ENCODE data around the gene IFNK. TPM values are rescaled to one million over a fixed set of nuclear protein-coding genes. Genes with fewer than 3 reads are reported as not detected.

IFNK gene
- total RNA-seq, 2 experiments from 2014 or later = not detected

- H3K4me3 Mint-ChIP-seq = no peak overlapping the region
- ChIA-PET POLR2A (no interaction called here), CTCF (no interaction called here)
- no peaks in the 10 kb centered on the region for H3K4me1 Mint-ChIP-seq (ENCODE audit: low read depth)
- TF ChIP-seq CTCF (IDR thresholded peaks at IDR 0.05) = no peak
- no peaks in the 10 kb centered on the region for H3K9me3 ChIP-seq (ENCODE audit: control insufficient read depth in 1 of 2, insufficient read depth in 1 of 2, low read length in 2 of 2)
- no peaks in the 10 kb centered on the region for H3K9me3 Mint-ChIP-seq
- H3K27me3 Mint-ChIP-seq = no peaks in the 10 kb centered on the region
- intact Hi-C loops (cut with DNase I, micrococcal nuclease) = loop anchor here in 1 of 2 experiments (5.0 kb wide), 1 partner anchor 45 kb away; no protein-coding TSS in a partner anchor
- no peaks in the 10 kb centered on the region for H3K4me1 ChIP-seq (ENCODE audit: insufficient read depth, low read length)
- H3K4me3 ChIP-seq (ENCODE audit: low read length) = no peak overlapping the region
- peaks cover 2% of the 10 kb centered on the region for H3K36me3 ChIP-seq (ENCODE audit: insufficient read depth, low read length)
- H3K27ac Mint-ChIP-seq = no peak overlapping the region
- no peaks in the 10 kb centered on the region for H3K27me3 ChIP-seq (ENCODE audit: control insufficient read depth in 1 of 2, insufficient read depth in 2 of 2, low read length in 2 of 2)
- ATAC-seq (ENCODE audit: poor library complexity) (no peak), DNase-seq (no peak)
- H3K36me3 Mint-ChIP-seq (ENCODE audit: low read depth) = peaks cover 30% of the 10 kb centered on the region
- H3K27ac ChIP-seq (ENCODE audit: low read depth in 1 of 2, low read length in 2 of 2) = no peak overlapping the region
Measured at GRCh38 chr9:27537027-27537435, 12.9 kb downstream of the IFNK start.

- H3K27me3 ChIP-seq (ENCODE audit: control insufficient read depth in 1 of 2, insufficient read depth in 2 of 2, low read length in 2 of 2) = no peaks in the 10 kb centered on the region
- no peak overlapping the region for H3K27ac ChIP-seq (ENCODE audit: low read depth in 1 of 2, low read length in 2 of 2)
- Mint-ChIP-seq H3K4me1 (ENCODE audit: low read depth) (no peaks in the 10 kb centered on the region), H3K27me3 (no peaks in the 10 kb centered on the region), H3K36me3 (ENCODE audit: low read depth) (peaks cover 37% of the 10 kb centered on the region), H3K27ac (no peak overlapping the region), H3K9me3 (no peaks in the 10 kb centered on the region), H3K4me3 (no peak overlapping the region)
- DNase-seq (no peak), ATAC-seq (ENCODE audit: poor library complexity) (no peak)
- no peaks in the 10 kb centered on the region for H3K4me1 ChIP-seq (ENCODE audit: insufficient read depth, low read length)
- ChIA-PET CTCF (no interaction called here), POLR2A (no interaction called here)
- no peaks in the 10 kb centered on the region for H3K9me3 ChIP-seq (ENCODE audit: control insufficient read depth in 1 of 2, insufficient read depth in 1 of 2, low read length in 2 of 2)
- peaks cover 2% of the 10 kb centered on the region for H3K36me3 ChIP-seq (ENCODE audit: insufficient read depth, low read length)
- H3K4me3 ChIP-seq (ENCODE audit: low read length) = no peak overlapping the region
- TF ChIP-seq CTCF (IDR thresholded peaks at IDR 0.05) = no peak
- intact Hi-C loops (cut with DNase I, micrococcal nuclease) = loop anchor here in 1 of 2 experiments (5.0 kb wide), 1 partner anchor 45 kb away; no protein-coding TSS in a partner anchor
Measured at GRCh38 chr9:27537756-27538155, 13.7 kb downstream of the IFNK start.

- no peaks in the 10 kb centered on the region for H3K27me3 ChIP-seq (ENCODE audit: control insufficient read depth in 1 of 2, insufficient read depth in 2 of 2, low read length in 2 of 2)
- DNase-seq = no peak
Measured at GRCh38 chr9:27538647-27539046, 14.6 kb downstream of the IFNK start.

More at GRCh38 chr9:27538647-27539046, 14.6 kb downstream of the IFNK start:
- intact Hi-C loops (cut with DNase I, micrococcal nuclease) = loop anchor here in 1 of 2 experiments (5.0 kb wide), 1 partner anchor 44 kb away; no protein-coding TSS in a partner anchor
- ATAC-seq (ENCODE audit: poor library complexity) = no peak
- no peak overlapping the region for H3K4me3 Mint-ChIP-seq
- POLR2A ChIA-PET = no interaction called here
- TF ChIP-seq CTCF (IDR thresholded peaks at IDR 0.05) = no peak
- no peaks in the 10 kb centered on the region for H3K4me1 ChIP-seq (ENCODE audit: insufficient read depth, low read length)
- no peak overlapping the region for H3K27ac ChIP-seq (ENCODE audit: low read depth in 1 of 2, low read length in 2 of 2)
- H3K4me1 Mint-ChIP-seq (ENCODE audit: low read depth) = no peaks in the 10 kb centered on the region
- no peaks in the 10 kb centered on the region for H3K9me3 ChIP-seq (ENCODE audit: control insufficient read depth in 1 of 2, insufficient read depth in 1 of 2, low read length in 2 of 2)
- no peaks in the 10 kb centered on the region for H3K9me3 Mint-ChIP-seq
- CTCF ChIA-PET = no interaction called here
- H3K27me3 Mint-ChIP-seq = no peaks in the 10 kb centered on the region
- peaks cover 2% of the 10 kb centered on the region for H3K36me3 ChIP-seq (ENCODE audit: insufficient read depth, low read length)
- no peak overlapping the region for H3K4me3 ChIP-seq (ENCODE audit: low read length)
- H3K27ac Mint-ChIP-seq = no peak overlapping the region
- peaks cover 45% of the 10 kb centered on the region for H3K36me3 Mint-ChIP-seq (ENCODE audit: low read depth)

Data from CD4-positive, alpha-beta T cell (primary cell).